PFSK-1 (cell line): ENCODE measurements around the gene DDX10.

Experiments used
- FOXP2 ChIP-seq: optimal IDR thresholded peaks from 2 replicates; pipeline ENCODE3; 2011; ENCODE audit warnings: borderline replicate concordance, control low read depth, inconsistent platforms; ENCODE audit not compliant: insufficient read depth; ENCODE audit errors: extremely low read length, extremely low read depth
- POLR2AphosphoS5 ChIP-seq: IDR thresholded peaks from 2 replicates; pipeline ENCODE4 v1.6.1; 2012; ENCODE audit warnings: low read depth, mild to moderate bottlenecking, control low read depth, low read length, moderate library complexity
- SIN3A ChIP-seq: IDR thresholded peaks from 2 replicates; pipeline ENCODE4 v1.6.1; 2012; ENCODE audit warnings: mild to moderate bottlenecking, low read length, moderate library complexity, borderline replicate concordance; ENCODE audit not compliant: insufficient read depth
- TAF1 ChIP-seq: IDR thresholded peaks from 2 replicates; pipeline ENCODE4 v1.6.1; 2012; ENCODE audit warnings: low read length, control low read depth, borderline replicate concordance; ENCODE audit not compliant: insufficient read depth
- TF ChIP-seq, protein P1 (sequence below), 2 experiments: IDR thresholded peaks; 2 replicates each; pipeline versions ENCODE4 v1.6.1 to v1.8.0; 2011 to 2012; ENCODE audit warnings: low read depth in 2 of 2, low read length in 2 of 2, control low read depth in 1 of 2, inconsistent platforms in 1 of 2, mild to moderate bottlenecking in 1 of 2, moderate library complexity in 1 of 2; ENCODE audit not compliant: insufficient read depth in 1 of 2

DDX10 gene

DNA sequence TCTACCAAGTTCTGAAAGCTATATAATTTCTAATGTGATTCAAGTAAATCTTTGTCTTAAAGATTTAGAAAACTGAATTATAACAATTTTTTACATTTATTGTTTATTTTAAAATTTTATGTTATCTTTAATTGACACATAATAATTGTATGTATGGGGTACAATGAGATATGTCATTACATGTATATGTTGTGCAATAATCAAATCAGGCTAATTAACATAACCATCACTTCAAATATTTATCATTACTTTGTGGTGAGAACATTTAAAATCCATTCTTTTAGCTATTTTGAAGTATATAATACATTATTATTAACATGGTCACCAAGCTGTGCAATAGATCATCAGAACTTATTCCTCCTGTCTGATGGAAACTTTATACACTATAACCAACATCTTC is 181.1 kb downstream of the DDX10 start:
- TF ChIP-seq, protein P1, sequence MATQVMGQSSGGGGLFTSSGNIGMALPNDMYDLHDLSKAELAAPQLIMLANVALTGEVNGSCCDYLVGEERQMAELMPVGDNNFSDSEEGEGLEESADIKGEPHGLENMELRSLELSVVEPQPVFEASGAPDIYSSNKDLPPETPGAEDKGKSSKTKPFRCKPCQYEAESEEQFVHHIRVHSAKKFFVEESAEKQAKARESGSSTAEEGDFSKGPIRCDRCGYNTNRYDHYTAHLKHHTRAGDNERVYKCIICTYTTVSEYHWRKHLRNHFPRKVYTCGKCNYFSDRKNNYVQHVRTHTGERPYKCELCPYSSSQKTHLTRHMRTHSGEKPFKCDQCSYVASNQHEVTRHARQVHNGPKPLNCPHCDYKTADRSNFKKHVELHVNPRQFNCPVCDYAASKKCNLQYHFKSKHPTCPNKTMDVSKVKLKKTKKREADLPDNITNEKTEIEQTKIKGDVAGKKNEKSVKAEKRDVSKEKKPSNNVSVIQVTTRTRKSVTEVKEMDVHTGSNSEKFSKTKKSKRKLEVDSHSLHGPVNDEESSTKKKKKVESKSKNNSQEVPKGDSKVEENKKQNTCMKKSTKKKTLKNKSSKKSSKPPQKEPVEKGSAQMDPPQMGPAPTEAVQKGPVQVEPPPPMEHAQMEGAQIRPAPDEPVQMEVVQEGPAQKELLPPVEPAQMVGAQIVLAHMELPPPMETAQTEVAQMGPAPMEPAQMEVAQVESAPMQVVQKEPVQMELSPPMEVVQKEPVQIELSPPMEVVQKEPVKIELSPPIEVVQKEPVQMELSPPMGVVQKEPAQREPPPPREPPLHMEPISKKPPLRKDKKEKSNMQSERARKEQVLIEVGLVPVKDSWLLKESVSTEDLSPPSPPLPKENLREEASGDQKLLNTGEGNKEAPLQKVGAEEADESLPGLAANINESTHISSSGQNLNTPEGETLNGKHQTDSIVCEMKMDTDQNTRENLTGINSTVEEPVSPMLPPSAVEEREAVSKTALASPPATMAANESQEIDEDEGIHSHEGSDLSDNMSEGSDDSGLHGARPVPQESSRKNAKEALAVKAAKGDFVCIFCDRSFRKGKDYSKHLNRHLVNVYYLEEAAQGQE (IDR thresholded peaks at IDR 0.05; ENCODE audit: insufficient read depth in 1 of 2, low read depth in 2 of 2, low read length in 2 of 2) = no peak
- no peak for TF ChIP-seq FOXP2

DNA sequence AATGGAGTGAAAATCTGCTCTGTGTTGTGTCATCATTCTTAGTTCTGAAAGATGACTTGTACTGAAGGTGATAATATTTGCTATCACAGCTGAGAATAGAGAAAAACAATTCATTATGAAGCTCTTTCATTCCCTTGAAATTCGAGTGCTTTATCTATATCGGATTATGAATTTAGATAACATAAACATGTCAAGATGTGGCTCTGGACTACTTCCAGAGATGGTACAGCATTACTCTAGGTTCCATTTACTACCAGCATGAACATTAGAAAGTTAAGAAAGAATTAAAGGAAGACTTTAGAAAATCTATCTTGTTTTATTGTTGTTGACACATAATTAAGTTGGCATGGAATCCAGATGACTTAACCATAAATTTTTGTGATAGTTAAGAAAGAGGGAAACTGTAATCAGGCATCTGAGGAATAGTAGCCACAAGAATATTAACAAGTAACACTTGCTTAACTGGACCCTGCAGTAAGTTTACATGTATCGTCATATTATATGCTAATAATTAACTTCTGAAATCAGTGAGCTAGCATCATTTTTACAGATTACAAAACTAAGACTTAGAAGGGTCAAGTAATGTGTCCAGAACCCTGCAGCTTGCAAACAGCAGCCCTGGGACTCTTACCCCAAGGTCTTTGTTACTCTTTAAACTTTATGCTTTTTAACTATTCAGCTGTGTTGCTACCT is 182.6 kb downstream of the DDX10 start:
- TF ChIP-seq TAF1 (no peak), POLR2AphosphoS5 (no peak), FOXP2 (no peak)
- TF ChIP-seq, protein P1 (IDR thresholded peaks at IDR 0.05; ENCODE audit: insufficient read depth in 1 of 2, low read depth in 2 of 2, low read length in 2 of 2) = no peak

DNA sequence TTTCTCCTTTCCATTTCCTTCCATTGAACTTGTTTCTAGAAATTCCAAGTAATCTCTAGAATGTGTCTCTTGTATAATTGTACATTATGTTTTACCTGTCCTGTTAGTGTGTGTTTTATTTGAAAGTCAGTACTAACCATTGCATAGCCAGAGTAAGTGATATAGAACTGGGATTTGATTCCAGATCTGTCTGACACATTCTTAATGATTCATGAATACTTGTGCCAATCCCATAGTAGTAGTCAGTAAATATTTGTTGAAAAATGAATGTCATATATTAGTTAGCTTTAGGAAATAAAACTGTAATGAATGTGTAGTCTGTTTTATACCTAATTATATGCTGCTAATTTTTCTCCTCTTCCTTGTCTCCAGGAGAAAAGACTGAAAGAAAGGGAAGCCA is 186.9 kb downstream of the DDX10 start:
- TF ChIP-seq TAF1 = no peak
- TF ChIP-seq, protein P1 (IDR thresholded peaks at IDR 0.05; ENCODE audit: insufficient read depth in 1 of 2, low read depth in 2 of 2, low read length in 2 of 2) = no peak
- TF ChIP-seq POLR2AphosphoS5 = no peak
- no peak for TF ChIP-seq SIN3A
- no peak for TF ChIP-seq FOXP2

DNA sequence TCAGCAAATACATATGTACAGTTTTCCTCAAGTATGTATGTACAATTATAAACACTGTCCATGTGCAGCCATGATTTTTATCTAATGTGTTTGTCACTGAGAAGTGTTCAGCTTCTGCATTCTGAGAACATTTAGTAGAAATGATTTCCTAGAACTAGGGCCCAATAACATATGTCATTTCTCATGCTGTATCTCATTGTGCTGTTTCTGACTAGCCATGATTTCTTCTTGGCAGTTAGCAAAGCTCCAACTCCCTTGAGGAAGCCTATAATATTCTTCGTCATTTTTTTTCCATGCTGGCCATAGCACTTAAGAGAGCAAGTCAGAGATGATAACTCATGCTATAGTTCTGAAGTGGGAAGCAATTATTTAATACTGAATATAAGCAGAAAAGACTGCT is 187.8 kb downstream of the DDX10 start:
- TF ChIP-seq FOXP2 = no peak
- TF ChIP-seq TAF1 = no peak
- TF ChIP-seq, protein P1 (IDR thresholded peaks at IDR 0.05; ENCODE audit: insufficient read depth in 1 of 2, low read depth in 2 of 2, low read length in 2 of 2) = no peak
- TF ChIP-seq SIN3A = no peak
- TF ChIP-seq POLR2AphosphoS5 = no peak

DNA sequence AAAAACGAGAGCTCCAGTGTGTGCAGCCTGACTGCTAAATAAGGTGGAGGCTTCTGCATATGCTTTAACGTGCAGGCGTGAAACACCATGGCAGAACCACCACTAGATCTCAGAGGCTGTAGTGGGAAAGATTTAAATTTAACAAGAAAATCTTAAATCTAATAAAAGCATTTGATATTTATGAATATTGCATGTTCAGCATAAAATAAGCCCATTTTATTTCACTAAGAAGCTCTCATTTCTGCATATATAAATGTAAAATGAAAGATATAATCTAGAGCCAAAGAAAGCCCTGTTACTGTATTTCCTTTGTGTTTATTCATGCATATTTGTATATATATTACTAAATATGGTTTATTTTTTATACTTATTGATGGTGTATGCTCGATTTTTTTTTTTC is 188.3 kb downstream of the DDX10 start:
- TF ChIP-seq, protein P1 (IDR thresholded peaks at IDR 0.05; ENCODE audit: insufficient read depth in 1 of 2, low read depth in 2 of 2, low read length in 2 of 2) = no peak
- no peak for TF ChIP-seq SIN3A
- no peak for TF ChIP-seq TAF1
- TF ChIP-seq POLR2AphosphoS5 = no peak
- TF ChIP-seq FOXP2 = no peak
